ENCODE data around the gene SYNDIG1.

DNA sequence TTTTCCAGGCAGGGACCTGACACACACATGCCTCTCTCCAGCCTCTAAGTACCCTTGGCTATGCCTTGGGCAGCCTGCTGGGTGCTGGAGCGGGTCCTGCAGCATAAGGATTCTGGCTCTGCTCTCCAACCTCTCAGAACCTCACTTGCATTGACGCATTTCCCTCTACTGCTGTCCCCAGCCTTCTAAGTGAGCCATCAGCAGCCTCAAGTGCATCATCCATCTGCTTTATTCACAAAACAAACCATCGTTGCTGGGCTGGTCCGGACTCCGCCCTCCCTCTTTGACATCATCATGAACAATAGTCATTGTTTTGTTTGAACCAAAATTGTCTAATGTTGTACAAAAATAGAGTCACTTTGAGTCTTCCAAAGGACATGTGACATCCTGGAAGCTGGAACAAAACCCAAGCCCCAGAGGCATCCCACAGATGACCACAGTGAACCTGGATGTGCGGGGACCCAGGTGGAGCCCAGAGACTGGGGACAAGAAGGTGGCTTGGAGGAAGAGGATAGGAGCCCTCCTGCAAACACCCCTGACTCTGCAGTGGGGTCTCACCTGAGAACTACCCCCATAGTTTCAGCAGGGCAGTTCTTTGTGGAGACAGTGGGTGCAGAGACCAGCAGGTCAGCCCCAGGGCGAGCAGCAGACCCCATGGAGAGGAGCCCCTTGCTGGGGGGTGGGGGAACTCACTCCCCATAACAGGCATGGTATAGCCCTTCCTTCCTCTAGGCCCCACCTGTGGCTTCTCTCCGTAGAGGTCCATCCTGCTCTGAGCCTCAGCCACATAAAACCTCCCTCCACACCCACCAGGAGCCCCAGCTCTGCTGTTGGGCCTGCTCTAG lies 230.1 kb downstream of the SYNDIG1 start:
- TF ChIP-seq, protein P1, sequence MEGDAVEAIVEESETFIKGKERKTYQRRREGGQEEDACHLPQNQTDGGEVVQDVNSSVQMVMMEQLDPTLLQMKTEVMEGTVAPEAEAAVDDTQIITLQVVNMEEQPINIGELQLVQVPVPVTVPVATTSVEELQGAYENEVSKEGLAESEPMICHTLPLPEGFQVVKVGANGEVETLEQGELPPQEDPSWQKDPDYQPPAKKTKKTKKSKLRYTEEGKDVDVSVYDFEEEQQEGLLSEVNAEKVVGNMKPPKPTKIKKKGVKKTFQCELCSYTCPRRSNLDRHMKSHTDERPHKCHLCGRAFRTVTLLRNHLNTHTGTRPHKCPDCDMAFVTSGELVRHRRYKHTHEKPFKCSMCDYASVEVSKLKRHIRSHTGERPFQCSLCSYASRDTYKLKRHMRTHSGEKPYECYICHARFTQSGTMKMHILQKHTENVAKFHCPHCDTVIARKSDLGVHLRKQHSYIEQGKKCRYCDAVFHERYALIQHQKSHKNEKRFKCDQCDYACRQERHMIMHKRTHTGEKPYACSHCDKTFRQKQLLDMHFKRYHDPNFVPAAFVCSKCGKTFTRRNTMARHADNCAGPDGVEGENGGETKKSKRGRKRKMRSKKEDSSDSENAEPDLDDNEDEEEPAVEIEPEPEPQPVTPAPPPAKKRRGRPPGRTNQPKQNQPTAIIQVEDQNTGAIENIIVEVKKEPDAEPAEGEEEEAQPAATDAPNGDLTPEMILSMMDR (conservative IDR thresholded peaks at IDR 0.05; ENCODE audit: low read length): no peak
- TF ChIP-seq EZH2phosphoT487 (IDR thresholded peaks at IDR 0.05; ENCODE audit: borderline replicate concordance, low read depth, low read length): no peak
